GM23338 (cell line): ENCODE results near the gene CEBPZOS.

ENCODE experiments used
- EZH2phosphoT487 ChIP-seq: fragments of 200-600 bp; sonication (generic); IDR thresholded peaks from one replicate; pipeline ENCODE4 v1.8.1; 2018; ENCODE audit warnings: antibody characterized with exemption; ENCODE audit not compliant: unreplicated experiment
- POLR2AphosphoS5 ChIP-seq: IDR thresholded peaks from 2 replicates; pipeline ENCODE4 v1.6.1; 2016; ENCODE audit warnings: antibody characterized with exemption, low read depth
- TF ChIP-seq, protein P1 (sequence below), 2 experiments: fragments of 200-600 bp in 1 of 2; sonication (generic) in 1 of 2; conservative IDR thresholded peaks; 2 replicates each; pipeline versions ENCODE4 v1.5.1 to v1.6.1; 2016 to 2017; ENCODE audit warnings: antibody characterized with exemption in 2 of 2, low read depth in 2 of 2, mild to moderate bottlenecking in 2 of 2, moderate library complexity in 1 of 2
- TF ChIP-seq, protein P2 (sequence below): IDR thresholded peaks from one replicate; pipeline ENCODE4 v1.6.1; 2018; ENCODE audit warnings: antibody characterized with exemption; ENCODE audit not compliant: unreplicated experiment

DNA sequence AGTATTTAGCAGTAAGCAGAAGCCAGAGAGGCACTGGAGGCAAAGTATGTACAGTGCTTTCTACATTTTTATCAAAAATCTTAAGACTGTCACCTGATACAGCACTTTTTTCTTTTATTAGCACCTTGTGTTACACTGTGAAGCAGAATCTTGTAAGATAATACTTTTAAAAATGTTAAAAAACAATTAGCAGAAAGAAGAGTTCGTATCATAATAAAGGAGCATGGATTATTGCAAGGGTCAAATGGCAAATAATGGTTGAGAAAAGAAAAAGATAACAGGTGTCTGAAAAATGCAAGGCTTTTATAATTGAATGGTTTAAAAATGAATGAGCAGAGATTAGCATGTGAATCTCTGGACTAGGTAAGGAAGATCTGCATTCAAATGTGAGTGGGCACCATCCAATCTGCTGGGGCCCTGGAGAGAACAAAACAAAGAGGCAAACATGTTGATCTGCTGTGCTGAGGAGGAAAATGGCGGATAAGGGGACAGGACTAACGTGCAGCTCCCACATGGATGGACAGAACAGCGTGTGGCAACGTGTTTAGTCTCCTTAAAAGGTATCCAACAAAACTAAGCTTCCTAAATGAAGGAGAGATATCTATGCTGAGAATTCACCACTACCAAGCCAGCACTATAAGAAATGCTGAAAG lies 9.5 kb downstream of the CEBPZOS start:
- TF ChIP-seq, protein P1, sequence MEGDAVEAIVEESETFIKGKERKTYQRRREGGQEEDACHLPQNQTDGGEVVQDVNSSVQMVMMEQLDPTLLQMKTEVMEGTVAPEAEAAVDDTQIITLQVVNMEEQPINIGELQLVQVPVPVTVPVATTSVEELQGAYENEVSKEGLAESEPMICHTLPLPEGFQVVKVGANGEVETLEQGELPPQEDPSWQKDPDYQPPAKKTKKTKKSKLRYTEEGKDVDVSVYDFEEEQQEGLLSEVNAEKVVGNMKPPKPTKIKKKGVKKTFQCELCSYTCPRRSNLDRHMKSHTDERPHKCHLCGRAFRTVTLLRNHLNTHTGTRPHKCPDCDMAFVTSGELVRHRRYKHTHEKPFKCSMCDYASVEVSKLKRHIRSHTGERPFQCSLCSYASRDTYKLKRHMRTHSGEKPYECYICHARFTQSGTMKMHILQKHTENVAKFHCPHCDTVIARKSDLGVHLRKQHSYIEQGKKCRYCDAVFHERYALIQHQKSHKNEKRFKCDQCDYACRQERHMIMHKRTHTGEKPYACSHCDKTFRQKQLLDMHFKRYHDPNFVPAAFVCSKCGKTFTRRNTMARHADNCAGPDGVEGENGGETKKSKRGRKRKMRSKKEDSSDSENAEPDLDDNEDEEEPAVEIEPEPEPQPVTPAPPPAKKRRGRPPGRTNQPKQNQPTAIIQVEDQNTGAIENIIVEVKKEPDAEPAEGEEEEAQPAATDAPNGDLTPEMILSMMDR (conservative IDR thresholded peaks at IDR 0.05; ENCODE audit: low read depth in 2 of 2): no peak
- TF ChIP-seq POLR2AphosphoS5 (peak; percentile 70), EZH2phosphoT487 (no peak)
- TF ChIP-seq, protein P2, sequence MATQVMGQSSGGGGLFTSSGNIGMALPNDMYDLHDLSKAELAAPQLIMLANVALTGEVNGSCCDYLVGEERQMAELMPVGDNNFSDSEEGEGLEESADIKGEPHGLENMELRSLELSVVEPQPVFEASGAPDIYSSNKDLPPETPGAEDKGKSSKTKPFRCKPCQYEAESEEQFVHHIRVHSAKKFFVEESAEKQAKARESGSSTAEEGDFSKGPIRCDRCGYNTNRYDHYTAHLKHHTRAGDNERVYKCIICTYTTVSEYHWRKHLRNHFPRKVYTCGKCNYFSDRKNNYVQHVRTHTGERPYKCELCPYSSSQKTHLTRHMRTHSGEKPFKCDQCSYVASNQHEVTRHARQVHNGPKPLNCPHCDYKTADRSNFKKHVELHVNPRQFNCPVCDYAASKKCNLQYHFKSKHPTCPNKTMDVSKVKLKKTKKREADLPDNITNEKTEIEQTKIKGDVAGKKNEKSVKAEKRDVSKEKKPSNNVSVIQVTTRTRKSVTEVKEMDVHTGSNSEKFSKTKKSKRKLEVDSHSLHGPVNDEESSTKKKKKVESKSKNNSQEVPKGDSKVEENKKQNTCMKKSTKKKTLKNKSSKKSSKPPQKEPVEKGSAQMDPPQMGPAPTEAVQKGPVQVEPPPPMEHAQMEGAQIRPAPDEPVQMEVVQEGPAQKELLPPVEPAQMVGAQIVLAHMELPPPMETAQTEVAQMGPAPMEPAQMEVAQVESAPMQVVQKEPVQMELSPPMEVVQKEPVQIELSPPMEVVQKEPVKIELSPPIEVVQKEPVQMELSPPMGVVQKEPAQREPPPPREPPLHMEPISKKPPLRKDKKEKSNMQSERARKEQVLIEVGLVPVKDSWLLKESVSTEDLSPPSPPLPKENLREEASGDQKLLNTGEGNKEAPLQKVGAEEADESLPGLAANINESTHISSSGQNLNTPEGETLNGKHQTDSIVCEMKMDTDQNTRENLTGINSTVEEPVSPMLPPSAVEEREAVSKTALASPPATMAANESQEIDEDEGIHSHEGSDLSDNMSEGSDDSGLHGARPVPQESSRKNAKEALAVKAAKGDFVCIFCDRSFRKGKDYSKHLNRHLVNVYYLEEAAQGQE: no peak
